Left lobe of liver (tissue), 2 donors: Measurements from ENCODE around the gene CD226. TPM values are rescaled to one million over a fixed set of nuclear protein-coding genes. Genes with fewer than 3 reads are reported as not detected.
"Not testable (repeated sequence)": the region's sequence is repeated elsewhere in the genome, so short reads cannot be mapped to it uniquely, and the experiment has no call there.

ENCODE experiments used
- ATAC-seq: fragments of 200-7000 bp; cut with Tn5 transposase; one replicate; pipeline ENCODE4 v1.9.1; 2020; ENCODE audit warnings: mild to moderate bottlenecking, moderate library complexity
- DNase-seq: peaks from one replicate; pipeline ENCODE4 v3.0.0-alpha.2; 2020; ENCODE audit warnings: low spot score
- total RNA-seq: library from RNA; stranded (reverse); gene quantifications from one replicate; pipeline ENCODE4 v1.2.1, GENCODE V29; 2021
- donor health status: DM: no; HTN: no; CAD: no; lungs with moderate emphysema.
- donor health status: DM: no; HTN: yes; CAD: no.

CD226 gene
- total RNA-seq, 1 donor from 2014 or later: 1.5 TPM

- no peak for ATAC-seq
- no peak for DNase-seq
These were observed 71.2 kb downstream of the CD226 start for GRCh38 chr18:69876490-69876889.

GRCh38 chr18:69874058-69874457, 73.6 kb downstream of the CD226 start:
- no peak for ATAC-seq
- DNase-seq: no peak

- ATAC-seq (no peak), DNase-seq (no peak)
These were observed 75.0 kb downstream of the CD226 start for GRCh38 chr18:69872661-69873060.

GRCh38 chr18:69871363-69871762, 76.3 kb downstream of the CD226 start:
- DNase-seq (no peak), ATAC-seq (no peak)

GRCh38 chr18:69870736-69871135, 76.9 kb downstream of the CD226 start:
- no peak for DNase-seq

GRCh38 chr18:69866212-69866611, 81.5 kb downstream of the CD226 start:
- ATAC-seq: no peak

More at GRCh38 chr18:69870736-69871135, 76.9 kb downstream of the CD226 start:
- ATAC-seq: no peak

GRCh38 chr18:69865776-69866175, 81.9 kb downstream of the CD226 start:
- ATAC-seq (no peak), DNase-seq (no peak)

More at GRCh38 chr18:69866212-69866611, 81.5 kb downstream of the CD226 start:
- no peak for DNase-seq

GRCh38 chr18:69864802-69865201, 82.9 kb downstream of the CD226 start:
- ATAC-seq, DNase-seq: not testable (repeated sequence)

- ATAC-seq: no peak
These were observed 88.8 kb downstream of the CD226 start for GRCh38 chr18:69858897-69859296.

GRCh38 chr18:69854455-69854854, 93.2 kb downstream of the CD226 start:
- DNase-seq (no peak), ATAC-seq (no peak)

More at GRCh38 chr18:69858897-69859296, 88.8 kb downstream of the CD226 start:
- no peak for DNase-seq

GRCh38 chr18:69853051-69853450, 94.6 kb downstream of the CD226 start:
- DNase-seq: no peak
- ATAC-seq: no peak

GRCh38 chr18:69845593-69846506, 101.8 kb downstream of the CD226 start:
- no peak for DNase-seq
- ATAC-seq: no peak

- no peak for ATAC-seq
These were observed 103.0 kb downstream of the CD226 start for GRCh38 chr18:69844656-69845055.

GRCh38 chr18:69843015-69843414, 104.7 kb downstream of the CD226 start:
- DNase-seq (no peak), ATAC-seq (no peak)

More at GRCh38 chr18:69844656-69845055, 103.0 kb downstream of the CD226 start:
- DNase-seq: no peak

- no peak for ATAC-seq
- no peak for DNase-seq
These were observed 106.6 kb downstream of the CD226 start for GRCh38 chr18:69841117-69841516.

- no peak for ATAC-seq
- DNase-seq: no peak
These were observed 107.2 kb downstream of the CD226 start for GRCh38 chr18:69840445-69840844.

GRCh38 chr18:69840001-69840400, 107.7 kb downstream of the CD226 start:
- no peak for ATAC-seq

GRCh38 chr18:69839497-69839896, 108.2 kb downstream of the CD226 start:
- ATAC-seq: no peak
- DNase-seq: no peak

More at GRCh38 chr18:69840001-69840400, 107.7 kb downstream of the CD226 start:
- no peak for DNase-seq

- DNase-seq: no peak
- no peak for ATAC-seq
These were observed 108.9 kb downstream of the CD226 start for GRCh38 chr18:69838620-69839411.

- no peak for ATAC-seq
- DNase-seq: no peak
These were observed 109.7 kb downstream of the CD226 start for GRCh38 chr18:69838003-69838402.

- ATAC-seq, DNase-seq: not testable (repeated sequence)
These were observed 112.7 kb downstream of the CD226 start for GRCh38 chr18:69834980-69835379.

GRCh38 chr18:69830189-69830588, 117.5 kb downstream of the CD226 start:
- DNase-seq (no peak), ATAC-seq (no peak)
